ENCODE data around the gene PAPPA2. TPM values are rescaled to one million over a fixed set of nuclear protein-coding genes. Genes with fewer than 3 reads are reported as not detected.

PAPPA2 gene
- total and polyA plus RNA-seq, 9 of the 15 experiments (the other 6 are each of a cell fraction or from before 2014, with no cell fraction given), result 0.01 to 0.15 (median 0.05) TPM; not detected in 2

DNA sequence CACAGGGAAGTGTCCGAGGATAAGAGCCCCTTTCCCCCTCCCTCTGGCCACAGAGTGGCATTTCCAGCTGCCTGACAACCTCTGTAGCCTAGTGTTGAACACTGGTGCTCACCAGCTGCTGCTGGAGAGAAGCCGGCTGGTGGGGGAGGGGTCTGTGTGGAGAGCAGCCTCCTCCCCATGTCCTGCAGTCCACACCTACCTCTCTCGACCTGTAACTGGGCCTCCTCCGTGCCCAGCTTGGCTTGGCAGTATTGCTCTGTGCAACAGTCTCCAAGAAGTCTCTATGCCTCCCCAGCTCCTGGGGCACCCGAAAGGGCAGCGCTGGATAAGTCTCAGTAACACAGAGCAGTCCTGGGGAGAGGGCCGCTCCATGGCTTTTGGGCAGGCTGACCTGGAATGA, 17.0 kb downstream of the PAPPA2 start:
- Histone ChIP-seq H3K36me3 (ENCODE audit: control insufficient read depth, insufficient read depth, low read length) (no peaks in the 10 kb centered on the region), H3K4me2 (ENCODE audit: insufficient read depth, low read length) (no peak overlapping the region), H2AFZ (ENCODE audit: low read depth, low read length) (no peak overlapping the region), H3K27ac (ENCODE audit: extremely low read depth, low read depth, low read length) (no peak overlapping the region), H3K9me3 (replicated peaks; ENCODE audit: control insufficient read depth, insufficient read depth, low read depth, low read length) (no peaks in the 10 kb centered on the region), H3K79me2 (ENCODE audit: control insufficient read depth, insufficient read depth, low read length) (no peaks in the 10 kb centered on the region), H3K4me1 (replicated peaks in 1 of 2; ENCODE audit: control insufficient read depth in 2 of 2, insufficient read depth in 2 of 2, low read length in 2 of 2) (no peaks in the 10 kb centered on the region), H4K20me1 (replicated peaks; ENCODE audit: control insufficient read depth, insufficient read depth, low read length) (no peaks in the 10 kb centered on the region), H3K4me3 (no peak overlapping the region), H3K27me3 (ENCODE audit: control insufficient read depth in 2 of 2, insufficient read depth in 2 of 2, low read length in 2 of 2) (no peaks in the 10 kb centered on the region), H3K9me1 (ENCODE audit: control insufficient read depth, insufficient read depth, low read length) (no peaks in the 10 kb centered on the region), H3K9ac (ENCODE audit: insufficient read depth in 1 of 2, low read depth in 2 of 2, low read length in 2 of 2) (no peak overlapping the region)
- ChIA-PET CTCF (ENCODE audit: low intra/inter-chr PET ratio) (no interaction called here), POLR2A (no interaction called here)
- ATAC-seq, result no peak; the same call in 2 of the 3 replicates
- in situ Hi-C loops (cut with MboI), result no loop called here
- BruUV-seq (replicated peaks), result no TSS peak
- 0% methylated on average over 7 of the region's 7 CpGs for WGBS (ENCODE audit: insufficient coverage, low coverage, missing lambda C conversion rate)
- TF ChIP-seq THRAP3 (IDR thresholded peaks at IDR 0.05; ENCODE audit: borderline replicate concordance), result no peak
- TF ChIP-seq ZSCAN32 (CRISPR knock-in tag; IDR thresholded peaks at IDR 0.05), result no peak
- TF ChIP-seq, protein P1, sequence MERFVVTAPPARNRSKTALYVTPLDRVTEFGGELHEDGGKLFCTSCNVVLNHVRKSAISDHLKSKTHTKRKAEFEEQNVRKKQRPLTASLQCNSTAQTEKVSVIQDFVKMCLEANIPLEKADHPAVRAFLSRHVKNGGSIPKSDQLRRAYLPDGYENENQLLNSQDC (CRISPR knock-in tag; IDR thresholded peaks at IDR 0.05), result no peak
- no peak for TF ChIP-seq ZNF140 (CRISPR knock-in tag; IDR thresholded peaks at IDR 0.05)
- TF ChIP-seq, protein P2, sequence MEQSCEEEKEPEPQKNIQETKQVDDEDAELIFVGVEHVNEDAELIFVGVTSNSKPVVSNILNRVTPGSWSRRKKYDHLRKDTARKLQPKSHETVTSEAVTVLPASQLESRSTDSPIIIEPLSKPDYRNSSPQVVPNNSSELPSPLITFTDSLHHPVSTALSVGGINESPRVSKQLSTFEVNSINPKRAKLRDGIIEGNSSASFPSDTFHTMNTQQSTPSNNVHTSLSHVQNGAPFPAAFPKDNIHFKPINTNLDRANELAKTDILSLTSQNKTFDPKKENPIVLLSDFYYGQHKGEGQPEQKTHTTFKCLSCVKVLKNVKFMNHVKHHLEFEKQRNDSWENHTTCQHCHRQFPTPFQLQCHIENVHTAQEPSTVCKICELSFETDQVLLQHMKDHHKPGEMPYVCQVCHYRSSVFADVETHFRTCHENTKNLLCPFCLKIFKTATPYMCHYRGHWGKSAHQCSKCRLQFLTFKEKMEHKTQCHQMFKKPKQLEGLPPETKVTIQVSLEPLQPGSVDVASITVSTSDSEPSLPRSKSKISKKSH (CRISPR knock-in tag; IDR thresholded peaks at IDR 0.05), result no peak
- no peak for FAIRE-seq
- DNase-seq (ENCODE audit: extremely low read depth in 1 of 4, low spot score in 3 of 4), result no peak
- intact Hi-C loops (cut with micrococcal nuclease), result no loop called here
